GM19025 (cell line): ENCODE data around the gene MAP1LC3A.

Experiments used
- ATAC-seq: cut with Tn5 transposase; IDR thresholded peaks from one replicate; pipeline ENCODE4 v1.9.1; 2021; ENCODE audit warnings: mild to moderate bottlenecking, low read depth, moderate library complexity; ENCODE audit not compliant: unreplicated experiment

Gene MAP1LC3A

DNA sequence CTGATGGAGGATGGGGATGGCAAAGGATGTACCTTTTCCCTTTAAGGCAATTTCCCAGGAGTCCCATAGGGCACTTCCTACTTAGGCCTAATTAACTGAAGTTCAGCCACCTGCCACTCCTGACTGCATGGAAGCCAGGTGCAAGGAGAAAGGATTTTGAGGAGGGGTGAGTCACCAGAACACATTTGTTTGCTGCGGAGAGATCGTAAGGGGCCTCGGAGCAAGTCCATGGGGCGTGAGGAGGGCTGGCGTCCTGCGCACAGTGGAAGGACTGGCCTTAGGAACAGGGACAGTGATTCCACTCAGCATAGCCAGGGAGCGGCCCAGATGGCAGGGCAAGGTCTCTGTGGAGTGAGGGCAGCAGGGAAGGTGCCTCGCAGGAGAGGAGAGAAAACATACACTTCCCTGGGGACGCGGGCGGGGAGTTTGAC is 11.8 kb upstream of the MAP1LC3A start:
- ATAC-seq, result no peak

- no peak for ATAC-seq
These were observed 10.5 kb upstream of the MAP1LC3A start for GRCh38 chr20:34547844-34548613.

- ATAC-seq, result no peak
These were observed 9.1 kb upstream of the MAP1LC3A start for GRCh38 chr20:34549291-34549928.

DNA sequence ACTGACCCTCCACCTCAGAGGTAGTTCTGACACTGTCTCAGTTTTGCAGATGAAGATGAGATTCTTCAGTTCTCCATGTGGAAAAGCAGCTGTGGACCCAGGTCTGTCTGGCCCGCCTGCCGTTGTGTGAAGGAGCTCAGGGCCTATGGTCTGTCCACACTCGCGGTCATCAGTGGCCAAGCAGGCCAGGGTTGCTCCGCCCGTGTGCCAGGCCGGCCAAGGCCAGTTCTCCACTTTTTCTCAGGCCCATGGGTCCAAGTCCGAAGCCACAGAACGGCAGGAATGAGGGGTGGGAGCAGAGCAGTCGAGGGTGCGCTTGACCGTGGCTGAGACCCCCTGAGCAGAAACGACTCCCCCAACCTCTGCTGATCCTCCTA is 8.6 kb upstream of the MAP1LC3A start:
- ATAC-seq, result no peak

DNA sequence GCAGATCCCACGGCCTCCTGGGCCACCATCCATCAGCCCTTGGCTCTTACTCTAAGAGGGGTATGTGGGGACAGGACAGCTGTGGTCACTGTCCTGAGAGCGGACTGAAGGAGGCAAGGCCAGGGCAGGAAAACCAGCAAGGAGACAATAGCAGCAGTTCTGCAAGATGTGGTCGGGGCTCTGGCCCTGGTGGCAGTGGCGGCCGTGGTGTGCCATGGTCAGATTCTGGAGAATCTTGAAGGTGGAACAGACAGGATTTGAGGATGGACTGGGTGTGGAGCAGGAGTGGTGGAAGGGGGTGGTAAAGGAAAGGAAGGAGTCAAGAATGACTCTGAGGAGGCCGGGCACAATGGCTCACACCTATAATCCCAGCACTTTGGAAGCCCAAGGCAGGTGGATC is 5.9 kb upstream of the MAP1LC3A start:
- ATAC-seq, result no peak

- ATAC-seq, result no peak
These were observed 5.1 kb upstream of the MAP1LC3A start for GRCh38 chr20:34553366-34553867.

GRCh38 chr20:34557936-34558319 is 590 bp upstream of the MAP1LC3A start:
- no peak for ATAC-seq

GRCh38 chr20:34559311-34560140 is 1.0 kb downstream of the MAP1LC3A start:
- no peak for ATAC-seq

DNA sequence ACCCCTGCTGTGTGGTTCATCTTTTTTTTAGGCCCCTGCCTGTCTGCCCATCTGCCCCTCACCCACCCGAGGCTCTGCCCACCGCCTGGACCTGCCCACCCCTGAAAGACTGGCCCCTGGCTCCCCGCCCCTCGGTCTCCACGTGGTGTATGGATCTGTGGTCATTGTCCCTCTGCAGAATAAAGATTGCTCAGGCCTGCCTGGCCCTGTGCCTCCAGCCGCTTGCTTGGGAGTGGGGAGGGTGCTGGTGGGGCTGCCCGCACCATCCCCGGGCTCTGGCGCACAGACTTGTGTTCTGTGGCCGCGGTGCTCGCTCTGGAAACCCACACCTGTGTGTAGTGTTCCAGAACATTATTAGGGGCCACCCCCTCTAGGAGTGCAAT is 1.6 kb downstream of the MAP1LC3A start:
- ATAC-seq, result no peak

- no peak for ATAC-seq
These were observed 2.1 kb downstream of the MAP1LC3A start for GRCh38 chr20:34560614-34561013.

GRCh38 chr20:34561661-34562060 is 3.1 kb downstream of the MAP1LC3A start:
- no peak for ATAC-seq

DNA sequence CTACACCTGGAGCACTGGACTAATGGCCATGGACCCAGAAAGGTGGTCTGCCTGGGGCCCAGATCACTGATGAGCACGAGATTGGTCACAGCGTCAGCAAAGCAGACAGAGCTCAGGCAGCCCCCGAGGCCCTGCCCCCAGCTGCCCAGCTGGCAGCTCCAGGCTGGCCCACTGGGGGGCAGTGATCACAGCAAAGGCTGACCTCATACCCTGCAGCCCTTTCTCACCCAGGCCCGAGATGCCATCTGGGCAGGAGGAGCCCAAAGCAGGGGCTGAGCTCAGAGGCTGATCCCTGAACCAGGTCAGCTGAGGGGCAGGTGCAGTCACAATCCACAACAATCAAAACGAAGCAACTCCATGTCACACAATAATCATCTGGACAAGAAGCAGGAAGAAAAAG is 4.1 kb downstream of the MAP1LC3A start:
- ATAC-seq, result no peak

GRCh38 chr20:34564833-34565232 is 6.3 kb downstream of the MAP1LC3A start:
- ATAC-seq, result no peak

DNA sequence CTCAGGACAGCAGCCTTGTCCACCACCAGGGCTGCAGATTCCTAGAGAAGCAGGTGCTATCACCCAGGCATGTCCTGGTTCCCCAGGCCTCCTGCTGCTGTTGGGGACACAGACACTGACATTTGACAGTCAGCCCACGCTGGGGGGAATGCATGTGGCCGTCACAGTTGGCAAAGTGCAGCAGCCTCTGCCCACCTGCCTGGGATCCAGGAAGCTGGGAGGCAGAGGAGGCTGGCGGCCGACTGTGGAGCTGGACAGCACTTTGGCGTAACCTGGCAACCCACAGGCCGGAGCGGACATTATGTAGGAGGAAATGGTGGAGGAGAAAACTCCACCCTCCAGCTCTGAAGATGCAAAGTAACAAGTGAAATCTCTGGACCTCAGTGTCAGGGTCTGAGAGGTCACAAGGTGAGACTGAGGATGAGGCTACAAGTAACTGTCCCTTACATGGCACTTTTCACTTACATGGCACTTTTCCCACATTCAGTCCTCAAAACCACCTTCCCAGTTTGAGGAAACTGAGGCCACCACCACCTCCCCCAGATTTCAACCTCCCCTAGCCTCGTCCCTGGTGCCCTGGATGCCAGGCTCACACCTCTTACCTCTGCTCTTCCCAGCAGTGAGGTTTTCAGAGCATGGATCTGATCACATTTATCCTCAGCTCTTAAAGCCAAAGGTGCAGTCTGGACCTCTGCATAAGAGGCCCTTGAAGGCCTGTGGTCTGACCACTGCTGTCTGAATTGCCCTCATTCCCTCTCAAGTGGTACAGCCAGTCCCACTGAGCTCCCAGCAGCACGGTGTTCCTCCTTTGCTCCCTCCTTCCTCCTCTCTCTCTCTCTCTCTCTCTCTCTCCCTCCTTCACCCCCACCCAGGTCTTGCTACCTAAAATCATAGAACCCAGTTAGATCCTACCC is 8.7 kb downstream of the MAP1LC3A start:
- no peak for ATAC-seq

- no peak for ATAC-seq
These were observed 9.7 kb downstream of the MAP1LC3A start for GRCh38 chr20:34567892-34568865.

- ATAC-seq, result no peak
These were observed 11.1 kb downstream of the MAP1LC3A start for GRCh38 chr20:34569598-34569997.

GRCh38 chr20:34570859-34571306 is 12.4 kb downstream of the MAP1LC3A start:
- ATAC-seq, result no peak

DNA sequence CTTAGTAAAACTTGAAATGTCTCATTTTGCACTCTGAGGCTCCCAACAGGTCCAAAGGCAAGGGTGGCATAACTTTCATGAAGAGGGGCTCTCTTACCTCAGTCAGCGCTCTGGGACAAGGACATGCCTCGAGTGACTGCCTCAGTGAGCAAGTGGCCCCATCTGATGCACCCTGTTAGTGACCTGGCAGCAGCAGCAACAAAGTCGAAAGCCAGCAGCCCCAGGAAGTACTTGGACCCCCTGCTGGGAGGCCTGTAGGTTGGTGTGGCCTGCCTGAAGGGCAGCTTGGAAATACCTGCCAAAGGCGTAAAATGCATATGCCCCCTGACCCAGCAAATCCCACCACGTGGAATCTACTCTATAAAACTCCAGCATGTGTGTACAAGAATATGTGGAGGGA is 13.2 kb downstream of the MAP1LC3A start:
- ATAC-seq, result no peak
